Spinal cord (tissue), 10 donors: Measurements from ENCODE around the gene LRP1. TPM values are rescaled to one million over a fixed set of nuclear protein-coding genes. Genes with fewer than 3 reads are reported as not detected.
A peak's percentile ranks its signal among the peaks of the same experiment; 100 is the strongest.

ENCODE experiments used
- DNase-seq, 6 donors: peaks; one replicate each; pipeline versions ENCODE4 v3.0.0 to v3.0.0-alpha.2; 2013 to 2015; ENCODE audit warnings: low spot score in 6 of 6, low read depth in 4 of 6
- H3K27ac ChIP-seq: one replicate; pipeline ENCODE4 v1.5.1; 2013; ENCODE audit warnings: low read depth, low read length, control low read depth
- H3K27me3 ChIP-seq: one replicate; pipeline ENCODE4 v1.6.1; 2013; ENCODE audit warnings: low read length; ENCODE audit not compliant: control insufficient read depth, insufficient read depth
- H3K36me3 ChIP-seq: one replicate; pipeline ENCODE4 v1.6.1; 2013; ENCODE audit warnings: low read length; ENCODE audit not compliant: control insufficient read depth, insufficient read depth
- H3K4me1 ChIP-seq: one replicate; pipeline ENCODE4 v1.6.1; 2013; ENCODE audit warnings: low read length; ENCODE audit not compliant: control insufficient read depth, insufficient read depth
- H3K4me3 ChIP-seq: one replicate; pipeline ENCODE4 v1.5.1; 2013; ENCODE audit warnings: low read depth, low read length, control low read depth
- H3K9me3 ChIP-seq: one replicate; pipeline ENCODE4 v1.6.1; 2013; ENCODE audit warnings: low read length; ENCODE audit not compliant: control insufficient read depth, insufficient read depth
- WGBS: methylation state at CpG from one replicate; pipeline ENCODE4 v1.1.5; 2013; ENCODE audit warnings: missing lambda C conversion rate; ENCODE audit not compliant: insufficient coverage; 5-methylcytosine and 5-hydroxymethylcytosine counted together
- polyA plus RNA-seq, 2 donors: library from polyadenylated mRNA; unstranded; fragments of 120-200 nt; gene quantifications; one replicate each; pipeline ENCODE4 v1.2.1, GENCODE V29; 2013; ENCODE audit not compliant: insufficient read length in 2 of 2
- small RNA-seq: library from RNA; depleted of rRNA; stranded (forward); fragments of <200 nt; gene quantifications from one replicate; pipeline ENCODE3, GENCODE V24; 2014; ENCODE audit warnings: low replicate concordance
- total RNA-seq, 2 donors: library from RNA; depleted of rRNA in 1 of 2; stranded (reverse); fragments of 120-200 nt in 1 of 2; fragments of >200 nt in 1 of 2; gene quantifications; one replicate each; pipeline versions ENCODE4 v1.2.3 to v1.2.4, GENCODE V29; 2013 to 2014
- donor health status: healthy.

The LRP1 gene
- total and polyA plus RNA-seq, 4 donors, result 182 to 319 (median 239) TPM

- peaks cover 5% of the 10 kb centered on the region for H3K4me1 ChIP-seq
- no peaks in the 10 kb centered on the region for H3K27me3 ChIP-seq
- no peak for DNase-seq
- H3K36me3 ChIP-seq, result peaks cover 41% of the 10 kb centered on the region
- no peak overlapping the region for H3K4me3 ChIP-seq
- no peak overlapping the region for H3K27ac ChIP-seq
- 93% methylated on average over 3 of the region's 6 CpGs for WGBS
- H3K9me3 ChIP-seq, result no peaks in the 10 kb centered on the region
Observed at GRCh38 chr12:57258977-57259970, 131.0 kb downstream of the LRP1 start.

- Histone ChIP-seq H3K4me3 (no peak overlapping the region), H3K9me3 (no peaks in the 10 kb centered on the region), H3K4me1 (peaks cover 5% of the 10 kb centered on the region), H3K27me3 (no peaks in the 10 kb centered on the region), H3K27ac (no peak overlapping the region), H3K36me3 (peaks cover 38% of the 10 kb centered on the region)
- no peak for DNase-seq
- WGBS, result 79% methylated on average over 4 of the region's 4 CpGs
Observed at GRCh38 chr12:57260366-57260765, 132.1 kb downstream of the LRP1 start.

GRCh38 chr12:57261428-57261865 lies 133.2 kb downstream of the LRP1 start:
- no peaks in the 10 kb centered on the region for H3K27me3 ChIP-seq
- H3K4me3 ChIP-seq, result no peak overlapping the region
- H3K27ac ChIP-seq, result no peak overlapping the region
- DNase-seq, result peak in 2 of 6 donors; percentile 64 to 81
- H3K4me1 ChIP-seq, result peaks cover 9% of the 10 kb centered on the region
- H3K9me3 ChIP-seq, result no peaks in the 10 kb centered on the region
- H3K36me3 ChIP-seq, result peaks cover 38% of the 10 kb centered on the region
- no CpG with 5 or more reads among the region's 2 CpGs for WGBS

GRCh38 chr12:57262126-57262822 lies 134.0 kb downstream of the LRP1 start:
- Histone ChIP-seq H3K27me3 (no peaks in the 10 kb centered on the region), H3K4me3 (no peak overlapping the region), H3K27ac (no peak overlapping the region), H3K36me3 (peaks cover 40% of the 10 kb centered on the region), H3K9me3 (no peaks in the 10 kb centered on the region), H3K4me1 (peaks cover 9% of the 10 kb centered on the region)
- DNase-seq, result peak in 1 of 6 donors; percentile 37
- WGBS, result no CpG with 5 or more reads among the region's 3 CpGs

Small RNA genes lying within 50 kb of the gene (small RNA-seq; reads per million reads assigned to genes)
- gene MIR1228, result not detected

Other genes with a start within 250 kb of the LRP1 start
- gene SDR9C7, start 194.1 kb upstream of the LRP1 start, total RNA-seq, result under 1 TPM in 1 of 2 donors, not detected in 1; 0.20 TPM
- under 1 TPM in 1 of 2 donors, not detected in 1; 0.27 TPM for gene SDR9C7, start 194.1 kb upstream of the LRP1 start, polyA plus RNA-seq
- gene RDH16, start 170.9 kb upstream of the LRP1 start, total RNA-seq, result under 1 TPM; 0.30 to 0.55 TPM
- 1 to 10 TPM in 1 of 2 donors, under 1 TPM in 1; 0.65 to 1.2 TPM for gene RDH16, start 170.9 kb upstream of the LRP1 start, polyA plus RNA-seq
- gene ZBTB39, start 121.9 kb upstream of the LRP1 start, total RNA-seq, result 1 to 10 TPM; 6.6 to 8.9 TPM
- 1 to 10 TPM; 7.9 to 9.8 TPM for gene ZBTB39, start 121.9 kb upstream of the LRP1 start, polyA plus RNA-seq
- gene TAC3, start 112.0 kb upstream of the LRP1 start, total RNA-seq, result 1 to 10 TPM; 2.6 to 6.8 TPM
- gene TAC3, start 112.0 kb upstream of the LRP1 start, polyA plus RNA-seq, result 1 to 10 TPM; 6.8 to 8.1 TPM
- under 1 TPM; 0.28 to 0.69 TPM for gene MYO1A, start 78.4 kb upstream of the LRP1 start, total RNA-seq
- gene MYO1A, start 78.4 kb upstream of the LRP1 start, polyA plus RNA-seq, result under 1 TPM in 1 of 2 donors, not detected in 1; 0.17 TPM
- gene NEMP1, start 49.7 kb upstream of the LRP1 start, total RNA-seq, result 10 to 100 TPM; 13.2 to 17.3 TPM
- gene NEMP1, start 49.7 kb upstream of the LRP1 start, polyA plus RNA-seq, result 10 to 100 TPM; 13.3 to 13.9 TPM
- 10 to 100 TPM; 18.0 to 42.8 TPM for gene NAB2, start 39.4 kb upstream of the LRP1 start, total RNA-seq
- 10 to 100 TPM; 21.6 to 30.8 TPM for gene NAB2, start 39.4 kb upstream of the LRP1 start, polyA plus RNA-seq
- 10 to 100 TPM; 28.0 to 58.0 TPM for gene STAT6, start 17.1 kb upstream of the LRP1 start, total RNA-seq
- 10 to 100 TPM; 19.7 to 37.9 TPM for gene STAT6, start 17.1 kb upstream of the LRP1 start, polyA plus RNA-seq
- not detected for gene LRP1-AS, start 19.1 kb downstream of the LRP1 start, total RNA-seq
- 1 to 10 TPM in 1 of 2 donors, not detected in 1; 2.3 TPM for gene LRP1-AS, start 19.1 kb downstream of the LRP1 start, polyA plus RNA-seq
- 10 to 100 TPM in 1 of 2 donors, 1 to 10 TPM in 1; 7.8 to 12.0 TPM for gene NXPH4, start 88.3 kb downstream of the LRP1 start, total RNA-seq
- 10 to 100 TPM; 28.0 to 31.9 TPM for gene NXPH4, start 88.3 kb downstream of the LRP1 start, polyA plus RNA-seq
- 10 to 100 TPM; 37.5 to 61.8 TPM for gene SHMT2, start 101.2 kb downstream of the LRP1 start, total RNA-seq
- 10 to 100 TPM; 53.9 to 62.6 TPM for gene SHMT2, start 101.2 kb downstream of the LRP1 start, polyA plus RNA-seq
- 1 to 10 TPM; 1.7 to 2.1 TPM for gene STAC3, start 122.7 kb downstream of the LRP1 start, total RNA-seq
- 10 to 100 TPM in 1 of 2 donors, 1 to 10 TPM in 1; 4.0 to 10.9 TPM for gene STAC3, start 122.7 kb downstream of the LRP1 start, polyA plus RNA-seq